HEK293T (cell line): ENCODE data around the gene KCNH6.

Experiments
- BHLHE40 ChIP-seq: fragments of 450-650 bp; IDR thresholded peaks from 2 replicates; pipeline ENCODE4 v1.6.1; 2016; ENCODE audit warnings: mild to moderate bottlenecking, moderate library complexity, borderline replicate concordance
- ELF4 ChIP-seq: fragments of 450-650 bp; IDR thresholded peaks from 2 replicates; pipeline ENCODE4 v1.6.1; 2017; ENCODE audit warnings: antibody characterized with exemption
- FOXM1 ChIP-seq: fragments of 450-650 bp; IDR thresholded peaks from 2 replicates; pipeline ENCODE4 v1.6.1; 2017; ENCODE audit warnings: mild to moderate bottlenecking, borderline replicate concordance
- LEF1 ChIP-seq: fragments of 450-650 bp; IDR thresholded peaks from 2 replicates; pipeline ENCODE4 v1.6.1; 2017; ENCODE audit warnings: mild to moderate bottlenecking, borderline replicate concordance
- NFRKB ChIP-seq: fragments of 450-650 bp; IDR thresholded peaks from 2 replicates; pipeline ENCODE4 v1.6.1; 2016; ENCODE audit warnings: mild to moderate bottlenecking, moderate library complexity
- PKNOX1 ChIP-seq: fragments of 450-650 bp; IDR thresholded peaks from 2 replicates; pipeline ENCODE4 v1.6.1; 2016
- SP1 ChIP-seq: fragments of 450-650 bp; IDR thresholded peaks from 2 replicates; pipeline ENCODE4 v1.6.1; 2017
- TARDBP ChIP-seq: fragments of 450-650 bp; IDR thresholded peaks from 2 replicates; pipeline ENCODE4 v1.6.1; 2016
- ZNF384 ChIP-seq: fragments of 450-650 bp; IDR thresholded peaks from 2 replicates; pipeline ENCODE4 v1.6.1; 2016

- TF ChIP-seq TARDBP (no peak), ELF4 (no peak), FOXM1 (no peak), SP1 (no peak), BHLHE40 (no peak), ZNF384 (no peak), NFRKB (no peak), PKNOX1 (no peak), LEF1 (no peak)
Observed at GRCh38 chr17:63519972-63520882, 2.9 kb upstream of the KCNH6 start.
